Cardiac fibroblast (primary cell): Measurements from ENCODE around the gene INSRR.

Source experiments
- DNase-seq, 2 donors: peaks; one replicate each; pipeline versions ENCODE4 v3.0.0 to v3.0.0-alpha.2; 2010; ENCODE audit warnings: low read depth in 2 of 2
- H3K4me3 ChIP-seq, 2 donors: replicated peaks in 1 of 2; 1 replicate in 1 of 2; 2 replicates in 1 of 2; pipeline ENCODE4 v1.5.1; 2011; ENCODE audit warnings: low read depth in 2 of 2, low read length in 2 of 2, mild to moderate bottlenecking in 2 of 2, moderate library complexity in 1 of 2
- TF ChIP-seq, protein P1 (sequence below): IDR thresholded peaks from one replicate; pipeline ENCODE4 v1.5.1; 2011; ENCODE audit warnings: low read depth, mild to moderate bottlenecking, low read length, inconsistent platforms

INSRR gene

DNA sequence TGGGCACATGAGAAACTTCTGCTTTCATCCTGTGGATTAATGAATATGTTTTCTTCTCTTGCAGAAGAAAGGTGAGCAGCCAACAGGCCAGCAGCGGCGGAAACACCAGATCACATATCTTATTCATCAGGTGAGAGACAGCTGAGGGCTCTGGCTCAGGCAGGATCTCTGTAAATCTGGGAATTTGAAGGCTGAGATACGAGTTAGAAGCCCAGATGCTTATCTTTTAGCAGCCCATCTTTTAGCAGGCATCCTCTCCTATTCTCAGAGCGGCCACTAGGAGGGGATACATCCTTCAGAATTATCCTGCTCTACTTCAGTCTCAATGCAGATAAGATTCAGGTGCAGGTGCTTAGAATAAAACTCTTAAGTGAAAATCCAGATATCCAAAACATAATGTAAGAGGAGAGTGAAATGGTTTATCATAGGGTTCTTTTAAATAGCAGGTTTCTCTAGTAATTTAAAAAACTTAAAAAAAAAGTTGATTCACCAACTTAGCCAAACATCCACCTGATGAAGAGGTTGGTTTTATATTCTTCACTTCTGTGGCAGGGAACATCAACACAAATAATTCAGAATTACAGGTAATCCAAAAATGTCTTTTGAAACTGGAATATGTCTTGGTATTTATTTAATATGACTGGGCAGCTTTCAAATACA lies 61.6 kb downstream of the INSRR start:
- TF ChIP-seq, protein P1, sequence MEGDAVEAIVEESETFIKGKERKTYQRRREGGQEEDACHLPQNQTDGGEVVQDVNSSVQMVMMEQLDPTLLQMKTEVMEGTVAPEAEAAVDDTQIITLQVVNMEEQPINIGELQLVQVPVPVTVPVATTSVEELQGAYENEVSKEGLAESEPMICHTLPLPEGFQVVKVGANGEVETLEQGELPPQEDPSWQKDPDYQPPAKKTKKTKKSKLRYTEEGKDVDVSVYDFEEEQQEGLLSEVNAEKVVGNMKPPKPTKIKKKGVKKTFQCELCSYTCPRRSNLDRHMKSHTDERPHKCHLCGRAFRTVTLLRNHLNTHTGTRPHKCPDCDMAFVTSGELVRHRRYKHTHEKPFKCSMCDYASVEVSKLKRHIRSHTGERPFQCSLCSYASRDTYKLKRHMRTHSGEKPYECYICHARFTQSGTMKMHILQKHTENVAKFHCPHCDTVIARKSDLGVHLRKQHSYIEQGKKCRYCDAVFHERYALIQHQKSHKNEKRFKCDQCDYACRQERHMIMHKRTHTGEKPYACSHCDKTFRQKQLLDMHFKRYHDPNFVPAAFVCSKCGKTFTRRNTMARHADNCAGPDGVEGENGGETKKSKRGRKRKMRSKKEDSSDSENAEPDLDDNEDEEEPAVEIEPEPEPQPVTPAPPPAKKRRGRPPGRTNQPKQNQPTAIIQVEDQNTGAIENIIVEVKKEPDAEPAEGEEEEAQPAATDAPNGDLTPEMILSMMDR: peak; percentile 82
- H3K4me3 ChIP-seq: no peak overlapping the region
- DNase-seq: peak; percentile 57 to 70

DNA sequence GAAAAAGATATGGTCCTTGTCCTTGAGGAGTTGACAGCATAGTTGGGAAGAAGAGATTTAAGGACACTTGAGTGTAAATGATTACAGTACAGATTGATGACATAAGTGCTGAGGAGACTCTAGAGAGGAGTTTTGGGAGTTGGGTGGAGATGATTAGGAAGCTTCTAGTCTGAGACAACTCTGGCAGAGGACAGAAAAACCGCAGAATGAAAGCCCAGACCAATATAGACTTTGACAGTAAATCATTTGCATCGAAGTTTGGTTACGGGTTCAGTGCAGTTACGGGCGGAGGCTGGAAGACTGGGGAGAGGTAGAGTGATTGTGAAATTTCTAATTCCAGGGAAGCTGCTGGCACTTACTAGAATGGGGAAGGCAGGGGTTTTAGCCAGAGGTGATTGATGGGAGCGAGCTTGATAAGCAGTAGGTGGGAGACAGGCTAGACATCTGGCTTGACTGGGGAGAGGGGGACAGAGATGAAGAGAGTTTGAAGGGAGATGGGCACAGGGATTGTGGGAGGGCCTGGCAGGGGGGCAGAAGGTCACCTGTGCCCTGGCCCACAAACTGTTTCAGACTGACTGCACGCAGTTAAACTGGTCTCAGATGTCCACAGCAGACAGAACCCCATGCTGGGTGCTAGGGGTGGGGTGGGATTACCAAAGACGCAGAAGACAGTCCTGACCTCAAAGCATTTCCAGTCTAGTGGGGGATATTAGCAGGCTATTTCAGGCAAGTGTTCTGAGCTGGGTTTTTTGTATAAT lies 62.4 kb downstream of the INSRR start:
- no peak for DNase-seq
- TF ChIP-seq, protein P1: no peak
- no peak overlapping the region for H3K4me3 ChIP-seq

DNA sequence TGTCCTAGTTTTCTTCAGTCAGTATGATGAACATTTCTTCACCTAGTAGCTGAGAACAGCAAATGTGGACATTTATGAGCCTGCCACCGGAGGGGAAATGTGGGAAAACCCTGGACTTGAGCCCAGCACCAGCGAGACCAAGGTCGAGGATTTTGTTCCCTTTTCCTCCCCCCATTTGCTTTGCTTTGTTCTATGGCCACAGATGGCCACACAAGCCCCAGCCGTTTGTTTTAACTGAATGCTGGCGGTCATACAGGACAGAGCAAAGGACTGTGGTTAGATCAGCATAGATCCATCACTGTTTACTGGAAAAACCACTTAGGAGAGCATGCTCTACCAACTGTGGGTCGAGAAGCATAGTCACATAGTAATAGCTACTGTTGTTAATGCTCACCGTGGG lies 63.1 kb downstream of the INSRR start:
- no peak overlapping the region for H3K4me3 ChIP-seq
- no peak for DNase-seq
- TF ChIP-seq, protein P1: no peak

DNA sequence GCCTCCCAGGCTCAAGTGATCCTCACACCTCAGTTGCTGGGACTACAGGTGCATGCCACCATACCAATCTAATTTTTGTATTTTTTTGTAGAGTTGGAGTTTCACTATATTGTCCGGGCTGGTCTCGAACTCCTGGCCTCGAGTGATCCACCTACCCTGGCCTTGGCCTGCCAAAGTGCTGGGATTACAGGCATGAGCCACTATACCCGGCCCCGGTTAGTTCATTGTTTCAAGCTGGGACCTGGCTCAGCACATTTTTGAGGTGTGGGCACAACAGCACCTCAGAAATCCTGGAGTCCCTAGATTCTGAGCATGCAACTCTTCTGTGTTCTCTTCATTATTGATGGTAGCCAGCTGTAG lies 63.6 kb downstream of the INSRR start:
- DNase-seq: no peak
- H3K4me3 ChIP-seq: no peak overlapping the region
- TF ChIP-seq, protein P1: no peak

DNA sequence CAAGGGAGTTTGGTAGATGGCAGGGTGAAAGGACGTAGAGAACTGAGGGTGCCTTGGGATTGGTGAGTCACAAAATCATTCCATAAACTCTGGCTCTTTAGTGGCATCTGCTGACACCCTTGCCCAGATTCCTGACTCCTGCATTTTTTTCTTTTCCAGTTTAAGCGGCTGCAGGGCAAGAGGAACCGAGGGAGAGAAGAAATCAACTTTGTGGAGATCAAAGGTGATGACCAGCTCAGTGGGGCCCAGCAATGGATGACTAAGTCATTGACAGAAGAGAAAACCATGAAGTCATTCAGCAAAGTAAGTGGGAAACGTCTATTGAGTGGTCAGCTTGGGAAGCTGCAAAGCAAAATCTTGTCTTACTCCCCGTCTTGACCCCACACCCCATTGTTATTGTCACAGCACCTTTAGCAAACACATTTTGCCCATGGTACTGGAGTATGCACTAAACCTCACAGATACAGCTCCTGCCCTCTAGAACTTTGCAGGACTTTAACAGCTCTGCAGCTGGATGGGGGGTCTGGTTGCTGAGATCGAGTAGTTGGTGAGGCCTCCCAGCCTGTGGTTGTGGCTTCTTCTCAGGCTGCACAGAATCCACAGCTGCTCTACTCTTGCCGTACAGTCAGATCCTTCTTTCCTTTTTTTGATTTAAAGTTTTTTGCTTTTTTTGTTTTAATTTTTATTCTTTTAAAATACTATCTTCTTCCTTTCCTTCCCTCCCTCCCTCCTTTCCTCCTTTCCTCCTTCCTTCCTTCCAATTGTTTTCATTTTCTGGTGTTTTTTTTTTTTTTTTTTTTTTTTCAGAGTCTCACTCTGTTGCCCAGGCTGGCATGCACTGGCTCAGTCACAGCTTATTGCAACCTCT lies 64.2 kb downstream of the INSRR start:
- H3K4me3 ChIP-seq: no peak overlapping the region
- no peak for DNase-seq
- TF ChIP-seq, protein P1: no peak
